HG03457 (cell line): ENCODE measurements around the gene PI4KA.
"Not testable (repeated sequence)": the region's sequence is repeated elsewhere in the genome, so short reads cannot be mapped to it uniquely, and the experiment has no call there.

Experiments used
- ATAC-seq: cut with Tn5 transposase; IDR thresholded peaks from one replicate; pipeline ENCODE4 v1.9.1; 2021; ENCODE audit warnings: moderate number of reproducible peaks; ENCODE audit not compliant: unreplicated experiment

The PI4KA gene

GRCh38 chr22:20779014-20779817 is 79.4 kb downstream of the PI4KA start:
- ATAC-seq, result no peak

- no peak for ATAC-seq
Measured at GRCh38 chr22:20777420-20778177, 81.0 kb downstream of the PI4KA start.

- ATAC-seq, result no peak
Measured at GRCh38 chr22:20776624-20777405, 81.8 kb downstream of the PI4KA start.

GRCh38 chr22:20775342-20775895 is 83.2 kb downstream of the PI4KA start:
- ATAC-seq, result no peak

- no peak for ATAC-seq
Measured at GRCh38 chr22:20774882-20775281, 83.7 kb downstream of the PI4KA start.

- no peak for ATAC-seq
Measured at GRCh38 chr22:20773793-20774212, 84.8 kb downstream of the PI4KA start, which contains the start of gene SERPIND1. Gene SERPIND1 (plus strand): TSS chr22:20774113. CDS start chr22:20779313, 5,200 bp downstream.

- ATAC-seq, result no peak
Measured at GRCh38 chr22:20771918-20772625, 86.5 kb downstream of the PI4KA start.

- ATAC-seq, result not testable (repeated sequence)
Measured at GRCh38 chr22:20769496-20769826, 89.2 kb downstream of the PI4KA start.

- no peak for ATAC-seq
Measured at GRCh38 chr22:20766530-20766929, 92.1 kb downstream of the PI4KA start.

GRCh38 chr22:20765938-20766337 is 92.7 kb downstream of the PI4KA start:
- no peak for ATAC-seq

GRCh38 chr22:20764729-20765128 is 93.9 kb downstream of the PI4KA start:
- ATAC-seq, result no peak

GRCh38 chr22:20764471-20764720 is 94.2 kb downstream of the PI4KA start:
- no peak for ATAC-seq

- ATAC-seq, result no peak
Measured at GRCh38 chr22:20763630-20764470, 94.8 kb downstream of the PI4KA start.

GRCh38 chr22:20762233-20762796 is 96.3 kb downstream of the PI4KA start:
- ATAC-seq, result no peak

GRCh38 chr22:20761536-20761935 is 97.1 kb downstream of the PI4KA start:
- ATAC-seq, result no peak

GRCh38 chr22:20760084-20760483 is 98.5 kb downstream of the PI4KA start:
- ATAC-seq, result no peak

- no peak for ATAC-seq
Measured at GRCh38 chr22:20758688-20759087, 99.9 kb downstream of the PI4KA start.

- no peak for ATAC-seq
Measured at GRCh38 chr22:20756846-20757245, 101.8 kb downstream of the PI4KA start.

GRCh38 chr22:20752873-20753272 is 105.7 kb downstream of the PI4KA start:
- ATAC-seq, result no peak
